GM12873 (cell line): Measurements from ENCODE around the gene IP6K1.

ENCODE experiments used
- TF ChIP-seq, protein P1 (sequence below): IDR thresholded peaks from 2 replicates; pipeline ENCODE4 v1.5.1; 2012; ENCODE audit warnings: low read depth, mild to moderate bottlenecking, moderate library complexity, low read length, control low read depth; ENCODE audit not compliant: insufficient read depth; ENCODE audit errors: missing control alignments

The IP6K1 gene

DNA sequence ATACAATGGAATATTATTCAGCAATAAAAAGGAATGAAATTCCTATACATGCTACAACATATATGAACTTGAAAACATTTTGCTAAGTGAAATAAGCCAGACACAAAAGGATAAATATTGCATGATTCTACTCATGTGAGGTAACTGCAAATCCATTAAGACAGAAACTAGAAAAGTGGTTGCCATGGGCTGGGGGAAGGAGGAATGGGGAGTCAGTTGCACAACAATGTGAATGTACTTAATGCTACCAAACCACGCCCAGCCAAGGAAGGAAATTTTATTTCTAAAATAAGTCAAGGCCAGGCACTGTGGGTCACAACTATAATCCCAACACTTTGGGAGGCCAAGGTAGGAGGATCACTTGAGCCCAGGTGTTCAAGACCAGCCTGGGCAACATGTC lies 52.8 kb downstream of the IP6K1 start:
- TF ChIP-seq, protein P1, sequence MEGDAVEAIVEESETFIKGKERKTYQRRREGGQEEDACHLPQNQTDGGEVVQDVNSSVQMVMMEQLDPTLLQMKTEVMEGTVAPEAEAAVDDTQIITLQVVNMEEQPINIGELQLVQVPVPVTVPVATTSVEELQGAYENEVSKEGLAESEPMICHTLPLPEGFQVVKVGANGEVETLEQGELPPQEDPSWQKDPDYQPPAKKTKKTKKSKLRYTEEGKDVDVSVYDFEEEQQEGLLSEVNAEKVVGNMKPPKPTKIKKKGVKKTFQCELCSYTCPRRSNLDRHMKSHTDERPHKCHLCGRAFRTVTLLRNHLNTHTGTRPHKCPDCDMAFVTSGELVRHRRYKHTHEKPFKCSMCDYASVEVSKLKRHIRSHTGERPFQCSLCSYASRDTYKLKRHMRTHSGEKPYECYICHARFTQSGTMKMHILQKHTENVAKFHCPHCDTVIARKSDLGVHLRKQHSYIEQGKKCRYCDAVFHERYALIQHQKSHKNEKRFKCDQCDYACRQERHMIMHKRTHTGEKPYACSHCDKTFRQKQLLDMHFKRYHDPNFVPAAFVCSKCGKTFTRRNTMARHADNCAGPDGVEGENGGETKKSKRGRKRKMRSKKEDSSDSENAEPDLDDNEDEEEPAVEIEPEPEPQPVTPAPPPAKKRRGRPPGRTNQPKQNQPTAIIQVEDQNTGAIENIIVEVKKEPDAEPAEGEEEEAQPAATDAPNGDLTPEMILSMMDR: no peak

DNA sequence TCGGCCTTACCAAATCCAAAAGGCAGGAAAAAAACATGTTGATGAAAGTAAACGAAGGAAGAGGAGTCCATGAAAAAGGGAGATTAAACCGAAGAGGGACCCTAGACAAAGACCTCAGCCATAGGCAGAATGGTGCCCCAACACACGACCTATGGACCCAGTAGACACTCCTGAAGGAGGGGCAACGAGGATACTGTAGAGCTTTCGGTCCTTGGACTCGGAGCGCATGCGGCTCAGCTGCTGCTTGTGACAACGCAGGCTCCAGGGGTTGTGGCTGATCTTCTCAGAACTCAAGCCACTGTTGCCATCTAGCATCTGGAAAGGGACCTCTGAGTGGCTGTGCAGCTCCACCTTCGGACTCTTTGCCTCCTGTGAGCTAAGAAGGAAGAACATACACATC lies 53.7 kb downstream of the IP6K1 start:
- TF ChIP-seq, protein P1: no peak

DNA sequence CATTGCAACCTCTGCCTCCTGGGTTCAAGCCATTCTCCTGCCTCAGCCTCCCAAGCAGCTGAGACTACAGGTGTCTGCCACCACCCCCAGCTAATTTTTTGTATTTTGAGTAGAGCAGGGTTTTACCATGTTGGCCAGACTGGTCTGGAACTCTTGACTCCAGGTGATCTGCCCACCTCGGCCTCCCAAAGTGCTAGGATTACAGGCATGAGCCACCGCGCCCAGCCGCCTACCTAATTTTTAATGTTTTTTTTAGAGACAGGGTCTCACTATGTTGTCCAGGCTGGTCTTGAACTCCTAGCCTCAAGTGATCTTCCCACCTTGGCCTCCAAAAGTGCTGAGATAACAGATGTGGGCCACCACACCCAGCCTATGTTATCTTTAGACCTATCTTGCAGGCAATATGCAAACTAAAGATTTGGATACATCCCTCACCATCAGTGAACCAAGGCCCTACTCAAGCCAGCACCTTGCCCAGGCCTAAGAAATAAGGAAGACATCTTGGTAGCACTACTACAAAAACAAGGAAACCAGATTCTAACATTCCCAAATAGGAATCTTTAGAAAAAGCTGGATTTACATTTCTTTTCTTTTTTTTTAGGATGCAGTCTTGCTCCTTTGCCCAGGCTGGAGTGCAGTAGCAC lies 56.3 kb downstream of the IP6K1 start:
- TF ChIP-seq, protein P1: no peak

DNA sequence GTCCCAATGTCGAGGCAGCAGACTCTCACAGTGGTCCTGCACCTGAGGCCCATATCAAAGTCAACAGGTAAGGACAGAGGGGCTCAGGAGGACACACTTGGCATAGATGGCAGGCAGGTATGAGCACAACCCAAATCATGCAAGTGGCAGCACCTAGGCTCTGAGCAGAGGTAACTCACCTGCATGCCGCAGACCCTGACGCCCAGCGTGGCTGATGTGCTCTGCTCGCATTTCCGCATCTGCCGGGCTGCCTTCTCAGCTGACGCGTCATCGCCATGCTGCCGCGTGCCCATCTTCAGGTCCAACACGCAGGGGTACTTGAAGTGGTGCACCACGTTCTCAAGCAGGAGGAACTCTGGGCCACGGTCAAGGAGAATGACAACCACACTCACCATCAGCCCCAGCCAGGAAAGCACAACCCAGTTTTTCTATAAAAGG lies 58.4 kb downstream of the IP6K1 start:
- TF ChIP-seq, protein P1: no peak

DNA sequence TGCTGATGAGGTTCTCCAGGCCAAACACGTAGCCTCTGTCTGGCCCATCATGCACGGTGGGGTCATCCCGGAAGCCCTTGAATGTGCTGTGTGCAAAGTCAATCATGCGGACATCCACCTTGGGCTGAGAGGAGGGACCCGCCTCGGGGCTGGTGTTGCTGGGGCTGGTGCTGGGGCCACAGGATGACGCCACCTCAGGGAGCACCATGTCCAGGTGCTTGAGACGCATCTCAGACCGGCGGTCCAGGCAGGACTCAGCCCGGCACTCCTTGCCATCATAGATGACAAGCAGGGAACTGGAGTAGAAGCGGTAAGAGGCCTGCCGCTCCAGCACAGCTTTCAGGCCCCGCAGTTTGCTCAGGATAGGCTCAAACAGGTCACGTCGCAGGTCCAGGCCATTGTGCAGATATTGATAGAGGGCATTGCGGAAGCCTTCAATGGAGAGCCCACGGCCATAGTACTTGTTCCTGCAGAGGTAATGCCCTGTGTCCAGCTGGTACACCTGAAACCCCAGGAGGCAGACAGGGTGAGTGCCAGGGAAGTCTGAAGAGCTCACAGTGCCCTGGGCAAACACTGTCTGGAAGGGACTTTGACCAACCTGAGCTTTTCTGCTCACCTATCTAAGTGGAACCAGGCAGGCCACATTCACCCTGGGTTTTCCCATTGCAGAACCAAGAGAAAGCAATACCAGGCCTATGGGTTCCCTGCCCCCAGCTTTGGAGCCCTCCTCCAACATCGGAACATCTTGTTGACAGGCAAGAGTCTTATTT lies 59.0 kb downstream of the IP6K1 start:
- TF ChIP-seq, protein P1: no peak

DNA sequence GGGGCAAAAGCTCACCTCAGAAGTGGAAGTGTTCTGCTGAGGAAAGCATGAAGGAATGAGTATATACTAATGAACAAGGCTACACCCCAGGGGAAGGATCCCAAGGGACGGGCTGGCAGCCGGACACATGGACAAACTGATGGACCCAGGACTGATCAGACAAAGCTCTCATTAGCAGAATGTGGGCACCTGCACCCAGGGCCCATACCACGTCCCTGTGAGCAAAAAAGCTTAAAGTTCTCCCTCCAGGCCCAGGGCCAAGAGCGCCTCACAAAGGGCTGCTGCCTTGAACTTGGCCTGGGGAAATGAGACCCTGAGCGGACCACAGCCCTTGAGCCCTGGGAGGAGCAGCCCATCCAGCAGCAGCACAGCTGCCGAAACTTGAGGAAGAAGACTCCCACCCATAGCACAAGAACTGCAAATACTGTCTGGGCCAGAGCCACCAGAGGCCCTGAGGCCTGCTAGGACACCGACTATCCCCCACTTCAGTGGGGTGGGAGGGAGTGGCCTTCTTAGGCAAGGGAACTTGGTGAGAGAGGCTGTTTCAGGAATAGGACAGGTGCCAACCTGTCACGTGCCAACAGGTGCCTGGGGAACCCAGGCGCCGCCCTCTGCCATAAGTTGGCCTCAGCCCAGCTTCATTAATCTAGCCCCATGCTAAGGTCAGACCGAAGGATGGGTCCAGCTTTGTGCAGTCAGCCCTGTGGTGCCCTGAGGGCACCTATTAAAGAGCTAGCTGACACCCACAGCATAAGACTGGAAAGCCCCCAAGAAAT lies 60.2 kb downstream of the IP6K1 start:
- TF ChIP-seq, protein P1: no peak

DNA sequence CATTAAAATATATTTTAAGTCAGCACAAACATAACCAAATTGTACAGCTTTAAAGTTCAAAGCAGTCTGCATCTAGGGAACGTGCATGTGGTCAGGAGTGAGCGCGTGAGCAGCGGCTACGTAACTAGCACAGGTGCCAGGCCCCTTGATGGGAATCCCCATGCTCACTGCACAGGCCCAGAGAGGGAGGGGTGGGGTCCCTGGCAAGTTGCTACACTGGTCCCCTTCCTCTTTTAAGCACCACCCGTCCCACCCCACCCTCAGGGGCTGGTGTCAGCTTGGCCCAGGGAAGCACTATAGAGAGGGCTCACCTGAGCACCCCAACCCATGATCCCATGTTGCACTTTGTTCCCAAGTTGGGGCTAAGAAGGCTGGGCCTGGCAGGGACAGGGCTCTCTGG lies 61.8 kb downstream of the IP6K1 start:
- TF ChIP-seq, protein P1: no peak
